ENCODE data around the gene RUSF1. TPM values are rescaled to one million over a fixed set of nuclear protein-coding genes. Genes with fewer than 3 reads are reported as not detected.

RUSF1 gene
- total and polyA plus RNA-seq, 9 of the 15 experiments (the other 6 are each of a cell fraction or from before 2014, with no cell fraction given): 0.80 to 52.8 (median 27.6) TPM

GRCh38 chr16:31452631-31453106 lies 55.5 kb downstream of the RUSF1 start (continued):
- TF ChIP-seq TCF7L2 (IDR thresholded peaks at IDR 0.05; ENCODE audit: low read depth, low read length): no peak
- no peak for TF ChIP-seq KDM2B (CRISPR knock-in tag; IDR thresholded peaks at IDR 0.05)
- TF ChIP-seq IRF2 (CRISPR knock-in tag; IDR thresholded peaks at IDR 0.05): no peak
- peak; percentile 38; the same call in 1 of the 2 replicates for TF ChIP-seq MAFK (IDR thresholded peaks at IDR 0.05; ENCODE audit: low read length)
- TF ChIP-seq, protein P1, sequence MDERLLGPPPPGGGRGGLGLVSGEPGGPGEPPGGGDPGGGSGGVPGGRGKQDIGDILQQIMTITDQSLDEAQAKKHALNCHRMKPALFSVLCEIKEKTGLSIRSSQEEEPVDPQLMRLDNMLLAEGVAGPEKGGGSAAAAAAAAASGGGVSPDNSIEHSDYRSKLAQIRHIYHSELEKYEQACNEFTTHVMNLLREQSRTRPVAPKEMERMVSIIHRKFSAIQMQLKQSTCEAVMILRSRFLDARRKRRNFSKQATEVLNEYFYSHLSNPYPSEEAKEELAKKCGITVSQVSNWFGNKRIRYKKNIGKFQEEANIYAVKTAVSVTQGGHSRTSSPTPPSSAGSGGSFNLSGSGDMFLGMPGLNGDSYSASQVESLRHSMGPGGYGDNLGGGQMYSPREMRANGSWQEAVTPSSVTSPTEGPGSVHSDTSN (CRISPR knock-in tag; IDR thresholded peaks at IDR 0.05; ENCODE audit: low read depth): no peak
- TF ChIP-seq, protein P1 (tag; conservative IDR thresholded peaks at IDR 0.05; ENCODE audit: low read depth): 0 out of 2 replicates have a peak, but pooled peaks have one; percentile 37
- TF ChIP-seq XRCC4 (IDR thresholded peaks at IDR 0.05; ENCODE audit: extremely low read depth, insufficient read depth, insufficient read length): no peak
- no peak for TF ChIP-seq XRCC5 (IDR thresholded peaks at IDR 0.05; ENCODE audit: low read depth, low read length)
- 0 out of 2 replicates have a peak, but pooled peaks have one; percentile 27 for TF ChIP-seq FOXJ2 (tag; IDR thresholded peaks at IDR 0.05)
- TF ChIP-seq ZNF175 (CRISPR knock-in tag; IDR thresholded peaks at IDR 0.05; ENCODE audit: low read depth): no peak
- 0 out of 2 replicates have a peak, but pooled peaks have one; percentile 5 for TF ChIP-seq POLR2AphosphoS2 (IDR thresholded peaks at IDR 0.05; ENCODE audit: low read length)
- TF ChIP-seq ZBTB11 (CRISPR knock-in tag; IDR thresholded peaks at IDR 0.05): no peak
- no peak for TF ChIP-seq KAT8 (IDR thresholded peaks at IDR 0.05; ENCODE audit: low read depth)
- no peak for TF ChIP-seq ZNF586 (CRISPR knock-in tag; conservative IDR thresholded peaks at IDR 0.05)
- TF ChIP-seq ZNF639 (CRISPR knock-in tag; conservative IDR thresholded peaks at IDR 0.05 in 1 of 2, IDR thresholded peaks at IDR 0.05 in 1 of 2): no peak
- TF ChIP-seq ZFP36 (IDR thresholded peaks at IDR 0.05; ENCODE audit: low read depth, low read length, partially characterized antibody): no peak
- TF ChIP-seq ARID1B (IDR thresholded peaks at IDR 0.05): peak; percentile 28; the same call in 1 of the 2 replicates
- TF ChIP-seq, protein P2, sequence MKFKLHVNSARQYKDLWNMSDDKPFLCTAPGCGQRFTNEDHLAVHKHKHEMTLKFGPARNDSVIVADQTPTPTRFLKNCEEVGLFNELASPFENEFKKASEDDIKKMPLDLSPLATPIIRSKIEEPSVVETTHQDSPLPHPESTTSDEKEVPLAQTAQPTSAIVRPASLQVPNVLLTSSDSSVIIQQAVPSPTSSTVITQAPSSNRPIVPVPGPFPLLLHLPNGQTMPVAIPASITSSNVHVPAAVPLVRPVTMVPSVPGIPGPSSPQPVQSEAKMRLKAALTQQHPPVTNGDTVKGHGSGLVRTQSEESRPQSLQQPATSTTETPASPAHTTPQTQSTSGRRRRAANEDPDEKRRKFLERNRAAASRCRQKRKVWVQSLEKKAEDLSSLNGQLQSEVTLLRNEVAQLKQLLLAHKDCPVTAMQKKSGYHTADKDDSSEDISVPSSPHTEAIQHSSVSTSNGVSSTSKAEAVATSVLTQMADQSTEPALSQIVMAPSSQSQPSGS (CRISPR knock-in tag; IDR thresholded peaks at IDR 0.05): no peak
- no peak for TF ChIP-seq ZNF76 (CRISPR knock-in tag; IDR thresholded peaks at IDR 0.05; ENCODE audit: borderline replicate concordance)

All from K562 (cell line).